CD4-positive, alpha-beta memory T cell (primary cell): ENCODE results near the gene FICD. TPM values are rescaled to one million over a fixed set of nuclear protein-coding genes. Genes with fewer than 3 reads are reported as not detected.
A peak's percentile ranks its signal among the peaks of the same experiment; 100 is the strongest.

Experiments used
- CTCF ChIA-PET: fragments of 350-600 bp; sonication (Branson Sonifier 250); formaldehyde crosslinking; loops from one replicate; lab custom pipeline; 2021; ENCODE audit warnings: inconsistent platforms; ENCODE audit not compliant: partially characterized antibody; lab: Charles Lee
- POLR2A ChIA-PET: fragments of 350-600 bp; sonication (Branson Sonifier 250); formaldehyde crosslinking; loops from one replicate; lab custom pipeline; 2021; ENCODE audit not compliant: partially characterized antibody; lab: Charles Lee
- DNase-seq, 5 donors: peaks; one replicate each; pipeline versions ENCODE4 v3.0.0 to v3.0.0-alpha.2; 2020 to 2022; ENCODE audit warnings: mixed read lengths in 1 of 5
- H3K27ac ChIP-seq: one replicate; pipeline ENCODE4 v1.7.0; 2013; ENCODE audit warnings: low read depth, low read length
- H3K27me3 ChIP-seq: 2 replicates; pipeline ENCODE4 v1.7.0; 2013; ENCODE audit warnings: mild to moderate bottlenecking, low read length, moderate library complexity; ENCODE audit not compliant: insufficient read depth
- H3K36me3 ChIP-seq: 2 replicates; pipeline ENCODE4 v1.7.0; 2013; ENCODE audit warnings: mild to moderate bottlenecking, low read length, moderate library complexity; ENCODE audit not compliant: insufficient read depth
- H3K4me1 ChIP-seq: 2 replicates; pipeline ENCODE4 v1.7.0; 2013; ENCODE audit warnings: mild to moderate bottlenecking, low read length, moderate library complexity; ENCODE audit not compliant: insufficient read depth
- H3K4me3 ChIP-seq, 2 donors: one replicate each; pipeline ENCODE4 v1.7.0; 2013; ENCODE audit warnings: low read length in 2 of 2, mild to moderate bottlenecking in 1 of 2
- H3K9me3 ChIP-seq, 2 donors: one replicate each; pipeline ENCODE4 v1.7.0; 2013; ENCODE audit warnings: low read length in 2 of 2, control low read depth in 1 of 2; ENCODE audit not compliant: control insufficient read depth in 1 of 2
- H3K27ac Mint-ChIP-seq, 7 donors: one replicate each; pipeline ENCODE4 v1.8.0; 2020 to 2021; ENCODE audit warnings: mixed read lengths in 7 of 7, mild to moderate bottlenecking in 6 of 7, inconsistent platforms in 3 of 7, moderate library complexity in 3 of 7
- H3K27me3 Mint-ChIP-seq, 2 donors: one replicate each; pipeline ENCODE4 v1.8.0; 2020 to 2021; ENCODE audit warnings: mixed read lengths in 2 of 2
- H3K36me3 Mint-ChIP-seq, 2 donors: one replicate each; pipeline ENCODE4 v1.8.0; 2020 to 2021; ENCODE audit warnings: mixed read lengths in 2 of 2, inconsistent platforms in 1 of 2, mild to moderate bottlenecking in 1 of 2
- H3K4me1 Mint-ChIP-seq, 4 donors: one replicate each; pipeline ENCODE4 v1.8.0; 2020 to 2021; ENCODE audit warnings: mixed read lengths in 4 of 4, mild to moderate bottlenecking in 1 of 4
- H3K4me3 Mint-ChIP-seq, 8 donors: one replicate each; pipeline ENCODE4 v1.8.0; 2020 to 2021; ENCODE audit warnings: mixed read lengths in 8 of 8, mild to moderate bottlenecking in 7 of 8, moderate library complexity in 6 of 8, inconsistent platforms in 3 of 8
- H3K9me3 Mint-ChIP-seq, 8 donors: one replicate each; pipeline ENCODE4 v1.8.0; 2020 to 2021; ENCODE audit warnings: mixed read lengths in 8 of 8, mild to moderate bottlenecking in 5 of 8, inconsistent platforms in 3 of 8, moderate library complexity in 1 of 8
- intact Hi-C: fragments of 100-400 bp; cut with micrococcal nuclease; formaldehyde crosslinking; loops from one replicate; pipeline ENCODE4 v1.15.1; 2023
- polyA plus RNA-seq, 2 donors: library from polyadenylated mRNA; unstranded; fragments of 300-500 nt; fragmentation: Illumina TruSeq; gene quantifications; one replicate each; pipeline ENCODE4 v1.2.3, GENCODE V29; 2021
- total RNA-seq, 2 experiments: library from RNA; stranded (reverse); gene quantifications; one replicate each; pipeline ENCODE4 v1.2.3, GENCODE V29; 2021

FICD gene
- total and polyA plus RNA-seq, 4 experiments from 2014 or later: 2.3 to 12.3 (median 7.2) TPM

DNA sequence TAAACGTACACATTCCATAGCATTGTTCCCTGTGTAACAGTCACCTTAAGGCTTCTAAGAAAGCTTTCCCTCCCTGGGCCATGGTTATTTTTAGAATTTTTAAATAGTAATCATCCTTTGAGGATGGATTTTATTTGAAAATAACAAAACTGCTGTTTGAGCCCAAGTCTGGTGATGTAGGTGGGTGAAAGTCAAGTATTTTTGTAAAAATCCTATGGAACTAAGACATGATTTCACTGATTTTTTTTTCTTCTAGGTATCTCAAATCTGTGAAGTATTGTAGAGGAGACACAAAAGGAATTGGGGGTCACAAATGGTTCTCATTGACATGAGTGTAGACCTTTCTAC lies 48.7 kb downstream of the FICD start:
- no peak for DNase-seq
- Mint-ChIP-seq H3K36me3 (peaks cover 36 to 70% of the 10 kb centered on the region in 2 donors), H3K4me3 (peak overlapping the region in 7 of 8 donors; percentile 94 to 100 (median 100)), H3K27me3 (no peaks in the 10 kb centered on the region), H3K4me1 (peaks cover 36 to 81% (median 56%) of the 10 kb centered on the region in 4 donors), H3K9me3 (no peaks in the 10 kb centered on the region), H3K27ac (peak overlapping the region; percentile 93 to 100 (median 98))
- H3K36me3 ChIP-seq: peaks cover 38% of the 10 kb centered on the region
- H3K4me1 ChIP-seq: peaks cover 65% of the 10 kb centered on the region
- H3K27me3 ChIP-seq: no peaks in the 10 kb centered on the region
- peak overlapping the region; percentile 96 for H3K27ac ChIP-seq
- CTCF ChIA-PET: interaction anchor here (0.7 to 17.1 kb wide), 16 partner anchors 9 to 532 kb away, joined by 3 to 339 read pairs (median 4); partner anchors contain the start of gene SELPLG
- POLR2A ChIA-PET: interaction anchor here (0.9 to 14.6 kb wide), 5 partner anchors 53 to 241 kb away, joined by 3 to 245 read pairs (median 6); partner anchors contain the start of gene SELPLG
- no peaks in the 10 kb centered on the region for H3K9me3 ChIP-seq
- intact Hi-C loops: loop anchor here (1.0 to 10.0 kb wide), 8 partner anchors 55 to 801 kb away; partner anchors contain the start of genes PRDM4, SELPLG and USP30
- peak overlapping the region in 1 of 2 donors; percentile 78 for H3K4me3 ChIP-seq

DNA sequence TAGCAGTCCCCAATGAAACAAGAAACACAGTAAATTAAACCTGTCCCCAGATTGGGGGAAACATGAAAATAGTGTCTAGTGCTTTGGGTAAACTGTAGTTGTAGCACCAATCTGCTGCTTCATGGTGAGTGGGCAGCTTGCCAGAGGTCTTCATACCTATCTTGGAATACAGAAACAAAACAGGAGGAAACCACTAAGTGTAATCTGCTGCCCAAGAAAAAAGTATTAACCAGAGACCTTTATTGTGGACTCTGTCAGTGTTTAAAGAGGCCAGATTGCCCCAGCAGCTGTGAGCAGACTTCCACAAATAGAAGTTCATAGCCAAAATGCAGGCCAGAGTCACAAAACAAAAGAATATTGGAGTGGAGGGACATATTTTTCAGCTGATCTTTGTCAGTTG lies 49.6 kb downstream of the FICD start:
- Mint-ChIP-seq H3K9me3 (no peaks in the 10 kb centered on the region), H3K27me3 (no peaks in the 10 kb centered on the region), H3K4me3 (no peak overlapping the region), H3K4me1 (peaks cover 34 to 82% (median 58%) of the 10 kb centered on the region in 4 donors), H3K27ac (peak overlapping the region in 4 of 7 donors; percentile 29 to 99 (median 58)), H3K36me3 (peaks cover 40 to 74% of the 10 kb centered on the region in 2 donors)
- ChIA-PET POLR2A (interaction anchor here (0.7 to 14.6 kb wide), 4 partner anchors 52 to 126 kb away, joined by 3 to 245 read pairs (median 69); partner anchors contain the start of gene SELPLG), CTCF (interaction anchor here (0.6 to 17.1 kb wide), 15 partner anchors 8 to 815 kb away, joined by 3 to 339 read pairs (median 5); partner anchors contain the start of gene SELPLG)
- H3K27ac ChIP-seq: no peak overlapping the region
- H3K4me3 ChIP-seq: no peak overlapping the region
- DNase-seq: no peak
- no peaks in the 10 kb centered on the region for H3K27me3 ChIP-seq
- H3K4me1 ChIP-seq: peaks cover 65% of the 10 kb centered on the region
- no peaks in the 10 kb centered on the region for H3K9me3 ChIP-seq
- peaks cover 38% of the 10 kb centered on the region for H3K36me3 ChIP-seq
- intact Hi-C loops: loop anchor here (5.0 to 10.0 kb wide), 2 partner anchors 590 to 802 kb away; partner anchors contain the start of gene PRDM4

DNA sequence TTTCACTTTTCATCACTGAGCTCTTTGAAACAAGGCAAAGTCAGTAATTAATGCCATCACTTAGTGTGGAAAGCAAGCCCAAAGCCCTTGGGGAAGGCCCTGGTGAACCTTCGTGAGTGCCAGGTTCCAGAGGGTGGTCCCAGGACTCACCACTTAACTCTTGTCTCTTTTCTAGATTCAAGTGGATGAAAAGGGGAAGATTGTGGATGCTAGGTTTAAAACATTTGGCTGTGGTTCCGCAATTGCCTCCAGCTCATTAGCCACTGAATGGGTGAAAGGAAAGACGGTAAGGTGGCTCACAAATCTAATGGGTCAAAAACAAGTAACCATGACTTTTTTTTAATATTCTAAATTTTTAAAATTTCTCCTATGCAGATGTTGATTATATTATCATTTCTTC lies 50.1 kb downstream of the FICD start:
- H3K27me3 Mint-ChIP-seq: no peaks in the 10 kb centered on the region
- peak overlapping the region in 5 of 7 donors; percentile 57 to 99 (median 83) for H3K27ac Mint-ChIP-seq
- no peak for DNase-seq
- Histone ChIP-seq H3K4me1 (peaks cover 65% of the 10 kb centered on the region), H3K36me3 (peaks cover 38% of the 10 kb centered on the region), H3K27ac (no peak overlapping the region), H3K9me3 (no peaks in the 10 kb centered on the region), H3K4me3 (no peak overlapping the region), H3K27me3 (no peaks in the 10 kb centered on the region)
- peaks cover 31 to 82% (median 55%) of the 10 kb centered on the region in 4 donors for H3K4me1 Mint-ChIP-seq
- H3K9me3 Mint-ChIP-seq: no peaks in the 10 kb centered on the region
- intact Hi-C loops: loop anchor here (10.0 kb wide), 1 partner anchor 590 kb away; no protein-coding TSS in a partner anchor
- CTCF ChIA-PET: interaction anchor here (0.6 to 17.1 kb wide), 8 partner anchors 11 to 814 kb away, joined by 3 to 339 read pairs (median 32); partner anchors contain the start of gene SELPLG
- H3K4me3 Mint-ChIP-seq: no peak overlapping the region
- POLR2A ChIA-PET: interaction anchor here (0.7 to 14.6 kb wide), 3 partner anchors 52 to 69 kb away, joined by 3 to 245 read pairs (median 135); partner anchors contain the start of gene SELPLG
- peaks cover 40 to 71% of the 10 kb centered on the region in 2 donors for H3K36me3 Mint-ChIP-seq

DNA sequence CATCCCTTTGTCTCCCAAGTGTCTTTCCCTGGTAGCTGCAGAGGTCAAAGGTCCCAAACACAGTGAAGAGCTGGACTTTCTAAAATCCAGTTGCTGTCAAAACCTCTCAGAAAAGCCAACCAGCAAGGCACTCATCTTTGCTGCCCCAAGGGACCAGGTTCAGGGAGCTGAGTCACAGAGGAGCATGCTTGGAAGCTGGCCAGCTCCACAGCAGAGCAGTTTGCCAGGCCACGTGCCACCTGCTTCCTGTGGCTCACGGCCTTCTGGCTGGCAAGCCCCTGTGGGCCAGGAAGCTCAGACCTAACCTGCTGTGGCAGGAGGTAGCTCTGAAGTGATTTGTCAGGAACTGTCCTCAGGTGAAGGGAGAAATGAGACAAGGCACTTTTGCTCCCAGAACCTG lies 50.9 kb downstream of the FICD start:
- H3K4me3 ChIP-seq: no peak overlapping the region
- Mint-ChIP-seq H3K4me1 (peaks cover 33 to 83% (median 56%) of the 10 kb centered on the region in 4 donors), H3K27ac (peak overlapping the region; percentile 70 to 93 (median 82)), H3K27me3 (no peaks in the 10 kb centered on the region), H3K36me3 (peaks cover 43 to 70% of the 10 kb centered on the region in 2 donors), H3K4me3 (no peak overlapping the region), H3K9me3 (no peaks in the 10 kb centered on the region)
- intact Hi-C loops: loop anchor here (10.0 kb wide), 1 partner anchor 589 kb away; no protein-coding TSS in a partner anchor
- H3K27me3 ChIP-seq: no peaks in the 10 kb centered on the region
- ChIA-PET POLR2A (interaction anchor here (0.6 to 14.6 kb wide), 4 partner anchors 10 to 98 kb away, joined by 3 to 245 read pairs (median 70); partner anchors contain the start of gene SELPLG), CTCF (interaction anchor here (1.0 to 17.1 kb wide), 7 partner anchors 51 to 385 kb away, joined by 3 to 339 read pairs (median 50); partner anchors contain the start of gene SELPLG)
- peak overlapping the region; percentile 22 for H3K27ac ChIP-seq
- peak; percentile 45 to 80 (median 50) for DNase-seq
- peaks cover 70% of the 10 kb centered on the region for H3K4me1 ChIP-seq
- H3K9me3 ChIP-seq: no peaks in the 10 kb centered on the region
- peaks cover 38% of the 10 kb centered on the region for H3K36me3 ChIP-seq

DNA sequence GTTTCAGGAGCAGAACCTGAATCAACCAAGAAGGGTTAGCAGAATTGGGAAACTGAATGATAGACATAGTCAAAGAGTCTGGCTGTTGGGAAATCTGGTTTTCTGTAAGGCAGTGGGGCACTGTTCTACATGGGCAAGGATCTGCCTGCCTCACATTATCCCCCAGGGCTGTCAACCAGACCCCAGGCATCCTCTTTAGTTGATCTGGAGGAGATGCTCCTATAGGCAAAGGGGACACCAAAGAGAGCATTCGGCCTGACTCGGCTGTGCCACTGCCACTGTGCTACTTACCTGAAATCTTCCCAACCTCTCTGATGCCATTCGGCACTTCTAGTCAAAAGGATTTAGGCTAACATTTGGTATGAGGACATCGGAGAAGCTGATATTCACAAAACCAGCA lies 51.4 kb downstream of the FICD start:
- Histone ChIP-seq H3K9me3 (no peaks in the 10 kb centered on the region), H3K27me3 (no peaks in the 10 kb centered on the region), H3K36me3 (peaks cover 38% of the 10 kb centered on the region), H3K27ac (peak overlapping the region; percentile 22), H3K4me3 (no peak overlapping the region), H3K4me1 (peaks cover 74% of the 10 kb centered on the region)
- peaks cover 43 to 65% of the 10 kb centered on the region in 2 donors for H3K36me3 Mint-ChIP-seq
- POLR2A ChIA-PET: interaction anchor here (0.8 to 14.6 kb wide), 3 partner anchors 51 to 98 kb away, joined by 3 to 245 read pairs (median 135); partner anchors contain the start of gene SELPLG
- peak overlapping the region; percentile 70 to 93 (median 82) for H3K27ac Mint-ChIP-seq
- H3K4me1 Mint-ChIP-seq: peaks cover 33 to 83% (median 56%) of the 10 kb centered on the region in 4 donors
- no peaks in the 10 kb centered on the region for H3K9me3 Mint-ChIP-seq
- no peak overlapping the region for H3K4me3 Mint-ChIP-seq
- intact Hi-C loops: loop anchor here (10.0 kb wide), 1 partner anchor 588 kb away; no protein-coding TSS in a partner anchor
- CTCF ChIA-PET: interaction anchor here (1.0 to 17.1 kb wide), 7 partner anchors 51 to 385 kb away, joined by 3 to 339 read pairs (median 50); partner anchors contain the start of gene SELPLG
- no peaks in the 10 kb centered on the region for H3K27me3 Mint-ChIP-seq
- no peak for DNase-seq

DNA sequence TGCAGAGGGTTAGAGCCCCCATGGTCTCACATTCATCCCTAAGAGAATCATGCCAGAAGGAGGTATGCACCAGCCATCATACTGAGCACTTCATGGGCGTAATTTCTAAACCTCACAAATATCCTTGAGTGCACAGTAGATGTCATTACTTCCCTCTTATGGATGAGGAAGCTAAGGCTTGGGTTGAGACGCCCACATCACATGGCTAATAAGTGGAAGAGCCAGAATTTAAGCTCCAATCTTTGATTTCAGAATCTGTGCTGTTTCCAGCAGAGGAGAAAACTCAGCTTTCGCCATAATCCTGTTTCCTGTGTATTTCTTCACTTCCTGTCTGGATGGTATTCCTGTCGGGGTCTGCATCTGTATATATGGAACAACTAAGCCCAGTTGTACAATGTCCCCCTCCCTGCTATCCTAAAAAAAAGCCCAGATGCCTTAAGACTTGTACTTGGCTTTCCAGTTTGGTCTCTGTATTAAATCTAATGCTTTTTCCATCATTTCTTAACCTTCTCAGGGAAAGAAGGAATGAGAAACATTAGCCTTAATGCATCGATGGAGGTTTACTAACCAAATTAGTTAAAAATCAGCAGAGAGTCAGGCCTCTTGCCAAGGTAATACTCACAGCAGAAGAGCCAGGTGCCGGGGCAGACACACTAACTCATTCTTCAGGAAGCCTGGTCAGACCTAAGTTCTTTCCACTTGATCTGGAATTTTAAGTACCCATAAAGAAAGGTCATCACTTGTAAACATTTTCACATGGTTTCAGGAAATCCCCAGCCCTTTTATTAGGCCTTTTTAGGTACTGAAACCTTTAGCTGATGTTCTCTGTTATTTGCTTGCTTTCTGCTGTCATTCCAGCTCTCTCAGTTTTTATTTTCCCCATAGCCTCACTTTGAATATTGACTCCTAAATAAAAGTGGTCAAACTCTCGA lies 52.6 kb downstream of the FICD start:
- DNase-seq: no peak
- intact Hi-C loops: loop anchor here (1.0 to 10.0 kb wide), 2 partner anchors 51 to 587 kb away; no protein-coding TSS in a partner anchor
- Mint-ChIP-seq H3K4me3 (peak overlapping the region in 4 of 8 donors; percentile 83 to 88 (median 84)), H3K4me1 (peaks cover 39 to 86% (median 66%) of the 10 kb centered on the region in 4 donors), H3K27me3 (no peaks in the 10 kb centered on the region), H3K27ac (peak overlapping the region; percentile 87 to 99 (median 98)), H3K9me3 (no peaks in the 10 kb centered on the region), H3K36me3 (peaks cover 43 to 61% of the 10 kb centered on the region in 2 donors)
- Histone ChIP-seq H3K9me3 (no peaks in the 10 kb centered on the region), H3K36me3 (peaks cover 38% of the 10 kb centered on the region), H3K27me3 (no peaks in the 10 kb centered on the region), H3K4me1 (peaks cover 80% of the 10 kb centered on the region), H3K27ac (peak overlapping the region; percentile 52), H3K4me3 (peak overlapping the region in 1 of 2 donors; percentile 11)
- ChIA-PET CTCF (interaction anchor here (0.8 to 17.1 kb wide), 10 partner anchors 10 to 486 kb away, joined by 3 to 339 read pairs (median 10); partner anchors contain the start of gene SELPLG), POLR2A (interaction anchor here (1.0 to 14.6 kb wide), 7 partner anchors 12 to 271 kb away, joined by 3 to 245 read pairs (median 3); partner anchors contain the start of gene SELPLG)
